KMS-11 (cell line): ENCODE measurements around the gene BOD1L2.

Experiments
- H2AFZ ChIP-seq: fragments of 200-600 bp; sonication (generic); 2 replicates; pipeline ENCODE4 v1.6.1; 2016; ENCODE audit warnings: antibody characterized with exemption, mixed run types, low read depth
- H3K27ac ChIP-seq: fragments of 200-600 bp; sonication (generic); 2 replicates; pipeline ENCODE4 v1.6.1; 2016; ENCODE audit warnings: mild to moderate bottlenecking, mixed run types
- H3K27me3 ChIP-seq: fragments of 200-600 bp; sonication (generic); 2 replicates; pipeline ENCODE4 v1.6.1; 2017; ENCODE audit warnings: mild to moderate bottlenecking, low read depth, mixed run types, moderate library complexity; ENCODE audit not compliant: insufficient read depth
- H3K36me3 ChIP-seq: fragments of 200-600 bp; sonication (generic); 2 replicates; pipeline ENCODE4 v1.6.1; 2017; ENCODE audit warnings: mild to moderate bottlenecking, mixed run types; ENCODE audit not compliant: insufficient read depth
- H3K4me1 ChIP-seq: fragments of 200-600 bp; sonication (generic); 2 replicates; pipeline ENCODE4 v1.6.1; 2016; ENCODE audit warnings: mild to moderate bottlenecking, low read depth, mixed run types; ENCODE audit not compliant: poor library complexity, severe bottlenecking
- H3K4me2 ChIP-seq: fragments of 200-600 bp; sonication (generic); 2 replicates; pipeline ENCODE4 v1.7.0; 2016; ENCODE audit warnings: mild to moderate bottlenecking, mixed run types
- H3K4me3 ChIP-seq: fragments of 200-600 bp; sonication (generic); IDR thresholded peaks from 2 replicates; pipeline ENCODE4 v1.6.1; 2017; ENCODE audit warnings: low read depth, low read length, mixed read lengths; ENCODE audit not compliant: insufficient read depth
- H3K79me2 ChIP-seq: fragments of 200-600 bp; sonication (generic); 2 replicates; pipeline ENCODE4 v1.6.1; 2016; ENCODE audit warnings: low read depth, mixed run types; ENCODE audit not compliant: insufficient read depth
- H3K9ac ChIP-seq: fragments of 200-600 bp; sonication (generic); 2 replicates; pipeline ENCODE4 v1.6.1; 2016; ENCODE audit warnings: mild to moderate bottlenecking, mixed run types
- H4K20me1 ChIP-seq: fragments of 200-600 bp; sonication (generic); 2 replicates; pipeline ENCODE4 v1.6.1; 2016; ENCODE audit warnings: mild to moderate bottlenecking, mixed run types; ENCODE audit not compliant: insufficient read depth
- CTCF ChIP-seq: fragments of 200-600 bp; sonication (generic); conservative IDR thresholded peaks from 2 replicates; pipeline ENCODE4 v1.6.1; 2017; ENCODE audit warnings: low read depth, mild to moderate bottlenecking, antibody characterized with exemption, low read length, moderate library complexity, mixed read lengths

BOD1L2 gene

GRCh38 chr18:57128220-57128932, 18.5 kb upstream of the BOD1L2 start:
- H2AFZ ChIP-seq = no peak overlapping the region
- H3K27ac ChIP-seq = no peak overlapping the region
- H3K27me3 ChIP-seq = no peaks in the 10 kb centered on the region
- no peak overlapping the region for H3K4me3 ChIP-seq
- H3K9ac ChIP-seq = no peak overlapping the region
- H3K4me2 ChIP-seq = no peak overlapping the region
- H4K20me1 ChIP-seq = no peaks in the 10 kb centered on the region
- H3K36me3 ChIP-seq = no peaks in the 10 kb centered on the region
- no peak for TF ChIP-seq CTCF
- H3K4me1 ChIP-seq = no peaks in the 10 kb centered on the region
- H3K79me2 ChIP-seq = no peaks in the 10 kb centered on the region

- Histone ChIP-seq H4K20me1 (no peaks in the 10 kb centered on the region), H3K4me1 (no peaks in the 10 kb centered on the region), H3K27me3 (no peaks in the 10 kb centered on the region), H3K36me3 (no peaks in the 10 kb centered on the region), H2AFZ (no peak overlapping the region), H3K4me3 (no peak overlapping the region), H3K79me2 (no peaks in the 10 kb centered on the region), H3K9ac (no peak overlapping the region), H3K27ac (no peak overlapping the region), H3K4me2 (no peak overlapping the region)
- TF ChIP-seq CTCF = no peak
These were observed 15.8 kb upstream of the BOD1L2 start for GRCh38 chr18:57131101-57131500.

- Histone ChIP-seq H3K36me3 (no peaks in the 10 kb centered on the region), H3K27ac (no peak overlapping the region), H3K4me3 (no peak overlapping the region), H3K27me3 (no peaks in the 10 kb centered on the region), H4K20me1 (no peaks in the 10 kb centered on the region), H2AFZ (no peak overlapping the region), H3K4me2 (no peak overlapping the region), H3K79me2 (no peaks in the 10 kb centered on the region), H3K9ac (no peak overlapping the region), H3K4me1 (no peaks in the 10 kb centered on the region)
- no peak for TF ChIP-seq CTCF
These were observed 15.1 kb upstream of the BOD1L2 start for GRCh38 chr18:57131782-57132181.

GRCh38 chr18:57134618-57135135, 12.2 kb upstream of the BOD1L2 start:
- H3K27ac ChIP-seq = no peak overlapping the region
- no peak overlapping the region for H3K4me3 ChIP-seq
- H3K79me2 ChIP-seq = no peaks in the 10 kb centered on the region
- no peak overlapping the region for H3K4me2 ChIP-seq
- no peaks in the 10 kb centered on the region for H3K4me1 ChIP-seq
- no peaks in the 10 kb centered on the region for H3K27me3 ChIP-seq
- no peak for TF ChIP-seq CTCF
- no peaks in the 10 kb centered on the region for H3K36me3 ChIP-seq
- H4K20me1 ChIP-seq = no peaks in the 10 kb centered on the region
- no peak overlapping the region for H3K9ac ChIP-seq
- H2AFZ ChIP-seq = no peak overlapping the region
